Activated CD8-positive, alpha-beta memory T cell treated with anti-CD3 and anti-CD28 coated beads, Interleukin-2, amount 50 U/mL, for 1 hour (primary cell): ENCODE results near the gene PLEKHA8.

Source experiments
- DNase-seq: peaks from one replicate; pipeline ENCODE4 v3.0.0-alpha.2; 2020; ENCODE audit errors: extremely low read depth

Gene PLEKHA8

DNA sequence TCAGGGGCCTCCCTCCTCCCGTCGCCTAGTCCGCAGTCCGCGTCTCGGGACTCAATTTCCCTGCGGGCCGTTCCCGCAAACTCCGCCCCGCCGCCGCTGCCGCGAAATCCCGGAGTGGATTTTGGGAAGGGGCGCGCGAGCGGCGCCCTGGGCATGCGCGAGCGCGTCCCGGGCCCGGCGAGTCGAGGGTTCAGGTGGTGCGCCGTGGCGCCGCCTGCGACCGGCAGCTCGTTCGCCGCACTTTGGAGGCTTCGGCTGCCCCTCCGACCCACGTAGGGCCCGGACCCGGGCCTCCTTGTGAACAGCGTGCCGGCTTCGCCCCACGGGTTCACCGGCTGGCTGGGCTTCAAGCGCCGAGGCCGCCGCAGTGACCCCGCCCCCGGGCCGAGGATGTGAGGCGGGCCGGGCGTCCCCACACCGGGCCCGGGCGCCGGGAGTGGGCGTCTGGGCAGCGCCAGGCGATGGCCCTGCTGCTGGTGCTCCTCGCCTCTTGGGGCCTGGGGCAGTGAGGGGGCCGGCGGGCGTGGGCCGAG lies at the start of gene PLEKHA8:
Gene PLEKHA8, plus strand, starts transcription at position 197 of the 533 bp plus-strand sequence. CDS start 351 bp downstream, outside the sequence.
- DNase-seq: peak; percentile 57

DNA sequence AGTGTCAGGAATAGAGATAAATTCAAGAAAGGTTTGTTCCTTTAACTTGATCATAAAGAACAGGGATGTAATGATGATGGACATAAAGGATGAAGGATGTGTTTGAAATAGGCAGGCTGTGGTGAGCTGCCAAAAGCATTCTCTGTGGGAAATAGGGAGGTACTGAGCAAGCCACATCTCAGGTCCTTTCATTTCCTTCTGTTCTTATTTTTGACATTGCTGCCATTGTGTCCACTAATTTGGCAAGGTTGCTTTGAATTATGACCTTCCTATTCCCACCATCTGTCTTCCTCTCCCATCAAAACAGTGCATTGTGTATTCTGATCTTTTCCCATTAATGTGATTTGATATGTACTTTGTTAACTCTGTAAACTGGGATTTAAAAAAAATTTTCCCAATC lies 48.1 kb upstream of the PLEKHA8 start:
- no peak for DNase-seq

DNA sequence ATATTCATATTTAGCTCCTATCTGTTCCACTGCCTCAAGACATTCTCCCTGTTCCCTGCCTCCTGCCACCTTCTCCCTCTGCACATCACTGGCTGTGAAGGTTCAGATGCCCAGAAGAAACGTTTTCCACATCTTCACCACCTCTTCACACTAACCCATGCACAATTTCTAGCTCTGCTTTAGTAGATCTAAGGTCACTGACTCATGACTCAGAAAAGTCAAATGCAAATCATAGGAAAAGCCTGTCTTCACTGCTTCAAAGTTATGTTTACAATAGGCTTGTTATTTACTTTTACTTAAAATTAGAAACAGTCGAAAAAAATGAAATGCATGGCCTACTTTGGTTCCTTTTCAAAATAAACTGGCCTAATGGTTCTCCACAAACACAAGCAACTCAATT lies 41.1 kb upstream of the PLEKHA8 start:
- DNase-seq: no peak

DNA sequence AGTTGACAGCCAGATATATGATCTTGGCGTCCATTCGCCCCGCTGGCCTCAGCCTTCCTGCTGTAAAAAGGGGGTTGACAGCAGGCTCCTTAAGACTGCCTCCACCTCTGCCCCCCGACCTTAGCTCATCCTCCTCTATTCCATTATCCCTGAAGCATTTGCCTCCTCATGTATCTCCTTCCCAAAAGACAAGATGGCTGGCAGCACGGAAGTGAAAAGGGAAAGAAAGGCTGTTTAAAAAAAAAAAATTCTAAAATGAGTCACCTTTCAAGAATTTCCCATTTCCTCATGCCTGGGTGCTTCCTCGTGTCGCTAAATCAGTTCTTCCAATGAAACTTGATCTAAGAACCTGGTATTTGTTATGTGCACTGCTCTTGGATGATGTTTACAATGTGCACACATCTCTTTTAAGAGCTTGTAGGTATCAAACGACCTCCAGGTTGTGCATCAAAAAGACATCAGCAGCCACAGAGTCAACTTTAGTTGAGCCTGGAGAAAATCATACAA lies 40.3 kb upstream of the PLEKHA8 start:
- DNase-seq: no peak

DNA sequence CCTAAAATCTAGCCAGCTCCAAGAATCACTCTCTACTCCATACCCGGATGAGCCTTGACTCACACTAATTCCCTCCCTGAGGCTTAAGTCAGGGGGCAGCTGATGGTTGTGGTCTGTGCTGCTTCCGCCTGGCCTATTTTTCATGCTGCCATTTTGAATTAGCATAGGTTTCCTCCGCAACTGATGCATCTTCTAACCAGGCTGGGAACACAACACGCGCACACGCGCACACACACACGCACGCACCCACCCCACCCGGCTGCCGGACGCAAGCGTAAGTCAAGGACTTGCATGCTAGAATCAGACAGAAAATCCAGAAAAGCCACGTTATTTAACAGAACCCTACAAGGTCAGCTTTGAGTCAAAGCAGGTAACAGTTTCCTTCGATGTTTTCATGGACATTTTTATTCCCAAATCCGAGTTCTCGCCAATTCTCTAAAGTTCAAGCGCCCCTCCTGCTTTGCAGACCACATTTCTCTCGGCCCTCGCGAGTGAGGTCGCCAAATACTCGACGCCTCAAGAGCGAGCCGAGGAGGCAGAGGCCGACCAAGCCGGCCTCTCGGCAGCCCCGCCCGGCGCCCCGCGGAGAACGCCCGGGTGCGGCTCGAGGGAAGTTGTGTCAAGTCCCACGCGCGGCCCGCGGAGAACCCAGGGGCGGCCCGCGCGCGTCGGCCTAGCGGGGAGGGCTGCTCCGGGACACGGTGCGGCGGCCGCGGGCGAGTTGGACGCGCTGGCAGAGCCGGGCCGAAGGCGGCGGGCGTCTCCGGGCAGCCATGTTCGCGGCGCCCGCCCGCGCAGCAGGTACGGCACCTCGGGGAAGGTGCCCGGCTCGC lies 39.6 kb upstream of the PLEKHA8 start:
- DNase-seq: no peak

- no peak for DNase-seq
These were observed 38.8 kb upstream of the PLEKHA8 start, which contains the start of gene SCRN1 for GRCh38 chr7:29989257-29989995. TSS of gene SCRN1 (minus strand) at chr7:29989801. CDS start at chr7:29969067, 20,734 bp downstream.

- no peak for DNase-seq
These were observed 37.3 kb upstream of the PLEKHA8 start for GRCh38 chr7:29990931-29991330.

GRCh38 chr7:29991937-29992336 lies 36.3 kb upstream of the PLEKHA8 start:
- DNase-seq: no peak

- DNase-seq: no peak
These were observed 35.1 kb upstream of the PLEKHA8 start for GRCh38 chr7:29993140-29993539.

GRCh38 chr7:29995652-29996051 lies 32.6 kb upstream of the PLEKHA8 start:
- no peak for DNase-seq

GRCh38 chr7:29996321-29996720 lies 31.9 kb upstream of the PLEKHA8 start:
- no peak for DNase-seq

DNA sequence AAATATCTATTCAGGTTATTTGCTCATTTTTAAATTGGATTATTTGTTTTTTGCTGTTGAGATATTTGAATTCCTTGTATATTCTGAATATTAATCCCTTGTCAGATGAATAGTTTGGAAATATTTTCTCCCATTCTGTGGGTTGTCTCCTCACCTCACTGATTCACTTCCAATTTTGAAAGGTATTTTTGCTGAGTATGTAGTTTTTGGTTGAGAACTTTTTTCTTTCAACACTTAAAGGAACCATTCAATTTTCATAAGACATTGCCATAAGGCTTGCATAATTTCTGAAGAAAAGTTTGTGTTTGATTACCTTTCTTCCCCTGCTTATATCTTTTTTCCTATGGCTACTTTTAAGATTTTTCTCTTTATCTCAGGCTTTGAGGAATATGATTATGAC lies 29.7 kb upstream of the PLEKHA8 start:
- DNase-seq: no peak

DNA sequence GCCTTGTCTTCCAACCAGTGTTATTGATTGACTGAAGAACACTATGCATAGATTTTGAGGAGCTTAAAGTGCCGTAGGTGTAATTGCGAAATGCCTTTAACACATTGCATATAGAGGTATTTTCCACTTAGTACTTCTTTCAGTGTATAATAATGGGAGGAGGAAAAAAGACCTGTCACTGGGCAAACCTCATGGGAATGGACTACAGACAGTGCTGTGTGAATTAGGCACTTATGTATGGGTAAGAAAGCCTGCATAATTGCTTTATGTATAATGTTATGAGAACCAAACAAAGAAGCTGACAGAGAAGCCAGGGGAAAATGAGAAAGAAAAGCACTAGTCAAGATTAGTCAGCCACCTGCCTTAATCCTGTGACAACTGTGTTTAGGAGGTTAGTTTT lies 26.2 kb upstream of the PLEKHA8 start:
- DNase-seq: no peak

DNA sequence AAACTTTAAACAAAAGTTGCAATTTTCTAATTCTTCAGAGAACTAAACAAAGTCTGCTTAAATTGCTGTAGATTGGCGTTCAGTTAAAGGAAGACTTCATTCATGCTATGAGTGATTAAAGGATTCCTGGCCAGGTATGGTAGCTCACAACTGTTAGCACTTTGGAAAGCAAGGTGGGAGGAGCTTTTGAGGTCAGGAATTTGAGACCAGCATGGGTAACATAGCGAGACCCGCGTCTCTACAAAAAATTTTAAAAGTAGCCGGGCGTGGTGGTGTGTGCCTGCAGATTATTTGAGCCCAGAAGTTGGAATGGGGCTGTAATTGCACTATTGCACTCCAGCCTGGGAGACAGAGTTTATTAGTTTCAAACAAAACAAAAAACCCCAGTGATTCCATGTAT lies 25.1 kb upstream of the PLEKHA8 start:
- no peak for DNase-seq

GRCh38 chr7:30005464-30005863 lies 22.7 kb upstream of the PLEKHA8 start:
- no peak for DNase-seq

GRCh38 chr7:30010021-30010420 lies 18.2 kb upstream of the PLEKHA8 start:
- DNase-seq: no peak

DNA sequence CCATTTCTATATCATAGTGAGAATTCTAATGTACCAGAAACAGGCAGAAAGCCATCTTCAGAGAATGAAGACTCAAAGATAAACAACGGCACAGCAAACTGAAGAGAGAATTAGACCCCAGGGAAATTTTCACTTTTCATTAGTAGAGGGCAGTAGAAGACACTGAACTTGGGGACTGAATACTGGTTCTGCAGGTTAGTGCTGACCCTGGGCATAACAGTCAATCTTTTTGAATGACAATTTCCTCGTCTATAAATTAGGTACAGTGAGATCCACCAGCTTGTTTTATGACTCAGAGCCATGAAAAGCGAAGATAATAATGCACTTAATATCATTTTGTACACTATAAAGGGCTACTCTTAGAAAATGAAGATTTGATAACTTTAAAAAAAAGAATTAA lies 15.5 kb upstream of the PLEKHA8 start:
- no peak for DNase-seq

GRCh38 chr7:30018451-30018850 lies 9.8 kb upstream of the PLEKHA8 start:
- DNase-seq: no peak

DNA sequence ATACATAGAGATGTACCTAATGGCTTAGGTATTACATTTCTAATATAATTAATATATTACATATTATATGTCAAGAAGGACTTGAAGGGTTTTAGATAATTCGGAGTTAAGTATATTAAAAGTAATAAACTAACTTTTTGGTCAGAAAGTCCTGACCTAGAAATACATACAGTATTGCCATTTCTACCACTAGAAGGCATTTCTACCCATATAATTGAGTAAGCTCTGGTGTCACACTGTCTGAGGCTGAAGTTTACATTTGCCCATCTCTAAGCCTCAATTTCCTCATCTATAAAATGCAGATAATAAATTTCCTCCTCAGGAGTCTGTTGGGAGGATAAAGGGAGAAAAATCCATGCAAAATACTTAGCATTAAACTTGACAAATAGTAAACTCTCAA lies 8.8 kb upstream of the PLEKHA8 start:
- no peak for DNase-seq

- no peak for DNase-seq
These were observed 8.3 kb upstream of the PLEKHA8 start for GRCh38 chr7:30019960-30020359.

GRCh38 chr7:30020535-30020934 lies 7.7 kb upstream of the PLEKHA8 start:
- no peak for DNase-seq

GRCh38 chr7:30022991-30023390 lies 5.2 kb upstream of the PLEKHA8 start:
- no peak for DNase-seq

DNA sequence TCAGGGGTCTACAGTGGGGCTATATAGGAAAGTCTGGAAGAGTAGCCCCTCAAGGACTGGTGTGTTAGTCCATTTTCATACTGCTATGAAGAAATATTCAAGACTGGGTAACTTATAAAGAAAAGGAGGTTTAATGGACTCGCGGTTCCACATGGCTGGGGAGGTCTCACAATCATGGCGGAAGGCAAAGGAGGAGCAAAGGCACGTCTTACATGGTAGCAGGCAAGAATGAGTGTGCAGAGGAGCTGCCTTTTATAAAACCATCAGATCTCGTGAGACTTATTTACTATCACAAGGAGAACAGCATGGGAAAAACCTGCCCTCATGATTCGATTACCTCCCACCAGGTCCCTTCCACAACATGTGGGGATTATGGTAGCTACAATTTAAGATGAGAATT lies 4.7 kb upstream of the PLEKHA8 start:
- DNase-seq: no peak
